Measurements from ENCODE around the gene NUBPL. TPM values are rescaled to one million over a fixed set of nuclear protein-coding genes. Genes with fewer than 3 reads are reported as not detected.

The NUBPL gene
- polyA plus RNA-seq, 1 of the 3 experiments (the other 2 are of a cell fraction): 4.0 TPM

DNA sequence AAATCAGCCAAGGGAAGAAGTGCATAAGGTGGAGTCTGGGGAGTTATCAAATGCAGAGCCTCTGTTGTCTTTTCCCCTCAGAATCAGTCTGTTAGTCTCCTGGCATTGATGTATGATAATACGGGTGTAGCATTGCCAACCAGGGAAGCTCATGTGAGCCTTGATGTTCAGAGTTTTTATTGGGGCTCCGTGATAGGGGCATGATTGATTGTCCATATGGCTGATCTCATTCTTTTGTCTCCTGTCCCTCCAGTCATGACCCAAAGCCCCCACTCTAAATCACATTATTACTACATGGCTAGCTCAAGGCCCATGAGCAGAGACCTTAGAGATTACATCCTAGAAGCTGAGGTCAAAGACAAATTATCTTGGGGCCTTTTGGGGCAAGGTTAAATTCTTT is 140.9 kb downstream of the NUBPL start:
- Histone ChIP-seq H3K9me3 (no peaks in the 10 kb centered on the region), H3F3A (replicated peaks; ENCODE audit: insufficient read depth) (no peaks in the 10 kb centered on the region), H4K20me1 (ENCODE audit: insufficient read depth) (no peaks in the 10 kb centered on the region), H3K4me3 (ENCODE audit: low read depth in 2 of 2, low read length in 1 of 2) (no peak overlapping the region), H3K27ac (ENCODE audit: low read depth in 2 of 2, low read length in 1 of 2) (no peak overlapping the region), H3K9ac (no peak overlapping the region), H3K79me2 (ENCODE audit: insufficient read depth) (no peaks in the 10 kb centered on the region), H3K9me2 (no peaks in the 10 kb centered on the region), H3K27me3 (ENCODE audit: insufficient read depth) (no peaks in the 10 kb centered on the region), H3K4me2 (no peak overlapping the region), H3K36me3 (replicated peaks in 1 of 2; ENCODE audit: control insufficient read depth in 1 of 2, insufficient read depth in 2 of 2, low read length in 1 of 2) (peaks cover 0 to 3% of the 10 kb centered on the region in 2 experiments), H3K4me1 (ENCODE audit: control insufficient read depth in 1 of 2, insufficient read depth in 2 of 2, low read depth in 1 of 2, low read length in 1 of 2) (no peaks in the 10 kb centered on the region), H2AFZ (ENCODE audit: low read depth) (no peak overlapping the region)
- POLR2A ChIA-PET: no interaction called here
- WGBS (ENCODE audit: low lambda C conversion rate): 87% methylated on average over 2 of the region's 2 CpGs
- no peak for DNase-seq
- TF ChIP-seq SMC3 (IDR thresholded peaks at IDR 0.05; ENCODE audit: low read depth, low read length) (no peak), NFIC (IDR thresholded peaks at IDR 0.05; ENCODE audit: borderline replicate concordance) (no peak), NRF1 (IDR thresholded peaks at IDR 0.05; ENCODE audit: low read depth, low read length) (no peak), SIN3A (IDR thresholded peaks at IDR 0.05; ENCODE audit: borderline replicate concordance, low read depth, low read length) (no peak), CTCF (IDR thresholded peaks at IDR 0.05) (no peak), YY1 (IDR thresholded peaks at IDR 0.05; ENCODE audit: low read depth) (no peak), ZBTB33 (IDR thresholded peaks at IDR 0.05; ENCODE audit: borderline replicate concordance, low read depth) (no peak), MXI1 (IDR thresholded peaks at IDR 0.05; ENCODE audit: low read depth, low read length) (no peak), ELF1 (IDR thresholded peaks at IDR 0.05) (no peak), RAD21 (IDR thresholded peaks at IDR 0.05; ENCODE audit: low read length) (no peak), USF2 (IDR thresholded peaks at IDR 0.05; ENCODE audit: borderline replicate concordance, low read depth, low read length) (no peak), TEAD4 (IDR thresholded peaks at IDR 0.05; ENCODE audit: borderline replicate concordance, insufficient read depth) (no peak), USF1 (IDR thresholded peaks at IDR 0.05; ENCODE audit: borderline replicate concordance, low read depth) (no peak), PBX3 (IDR thresholded peaks at IDR 0.05) (no peak)
- CTCF ChIA-PET: no interaction called here
